ENCODE data around the gene POLE3. TPM values are rescaled to one million over a fixed set of nuclear protein-coding genes. Genes with fewer than 3 reads are reported as not detected.

POLE3 gene
- 30.6 and 39.4 TPM in 2 replicates for total RNA-seq

GRCh38 chr9:113410207-113410864, at the start of gene POLE3, which contains the start of gene C9orf43:
POLE3 (minus strand) TSS chr9:113410675; CDS start chr9:113410293, 382 bp downstream.
C9orf43 (plus strand) TSS chr9:113410747; CDS start chr9:113413494, 2,747 bp downstream.

GRCh38 chr9:113401027-113401792, 9.3 kb downstream of the POLE3 start, which contains the start of gene ALAD:
ALAD (minus strand) TSS chr9:113401284; CDS start chr9:113393559, 7,725 bp downstream.

GRCh38 chr9:113376634-113377567, 33.6 kb downstream of the POLE3 start, which contains the start of gene HDHD3:
HDHD3 (minus strand) TSS chr9:113376986; CDS start chr9:113374354, 2,632 bp downstream.

Other genes with a start within 250 kb of the POLE3 start
- gene FKBP15, start 189.4 kb downstream of the POLE3 start, total RNA-seq: 21.2 and 29.2 TPM in 2 replicates
- gene SLC31A1, start 189.1 kb downstream of the POLE3 start, total RNA-seq: 14.9 and 19.4 TPM in 2 replicates
- gene CDC26, start 135.1 kb downstream of the POLE3 start, total RNA-seq: 34.7 and 36.1 TPM in 2 replicates
- 22.0 and 23.1 TPM in 2 replicates for gene PRPF4, start 135.0 kb downstream of the POLE3 start, total RNA-seq
- 0.39 TPM in 1 of 2 replicates, not detected in the other for gene RNF183, start 107.3 kb downstream of the POLE3 start, total RNA-seq
- 1.7 and 2.0 TPM in 2 replicates for gene WDR31, start 70.4 kb downstream of the POLE3 start, total RNA-seq
- not detected in 2 replicates for gene BSPRY, start 61.1 kb downstream of the POLE3 start, total RNA-seq
- 18.1 and 20.0 TPM in 2 replicates for gene HDHD3, start 33.7 kb downstream of the POLE3 start, total RNA-seq
- gene ALAD, start 9.4 kb downstream of the POLE3 start, total RNA-seq: 14.7 and 19.2 TPM in 2 replicates
- 0.33 and 1.2 TPM in 2 replicates for gene C9orf43, start 72 bp upstream of the POLE3 start, total RNA-seq
- gene RGS3, start 53.1 kb upstream of the POLE3 start, total RNA-seq: 16.1 and 17.5 TPM in 2 replicates

Data from placental epithelial cell (primary cell).